ENCODE data around the gene PPP1R11. TPM values are rescaled to one million over a fixed set of nuclear protein-coding genes. Genes with fewer than 3 reads are reported as not detected.
A peak's percentile ranks its signal among the peaks of the same experiment; 100 is the strongest.

Gene PPP1R11
- total RNA-seq, 4 donors from 2014 or later = 55.3 to 276 (median 79.1) TPM

- Histone ChIP-seq H3K36me3 (peaks cover 0 to 11% (median 0%) of the 10 kb centered on the region in 4 donors), H3K27ac (peak overlapping the region; percentile 91 to 95 (median 94)), H3K4me1 (peaks cover 13 to 49% (median 22%) of the 10 kb centered on the region in 4 donors), H3K9me3 (no peaks in the 10 kb centered on the region), H3K27me3 (no peaks in the 10 kb centered on the region), H3K4me3 (peak overlapping the region; percentile 56 to 87 (median 69))
- TF ChIP-seq POLR2A (IDR thresholded peaks at IDR 0.05) = no peak
- no peak for TF ChIP-seq EP300 (IDR thresholded peaks at IDR 0.05; ENCODE audit: low read depth)
- no peak for TF ChIP-seq POLR2AphosphoS5 (IDR thresholded peaks at IDR 0.05)
- no peak for TF ChIP-seq CTCF (IDR thresholded peaks at IDR 0.05)
- intact Hi-C loops (cut with DNase I; ENCODE audit: low total_unique reads) (no loop called here), in situ Hi-C loops (cut with MboI; ENCODE audit: low pct_ligation_motif_present in 1 of 4, low pct_unique_long_range_greater_than_20kb in 1 of 4, low sequenced_read_pairs in 3 of 4) (no loop called here)
- DNase-seq = peak; percentile 45
- WGBS, 2 donors (ENCODE audit: low coverage in 1 of 2) = 24 to 37% methylated on average over 10 to 13 of the region's 13 CpGs
These were observed 5.0 kb upstream of the PPP1R11 start for GRCh38 chr6:30061858-30062458.

- intact Hi-C loops (cut with DNase I; ENCODE audit: low total_unique reads) = no loop called here
- in situ Hi-C loops (cut with MboI; ENCODE audit: low pct_ligation_motif_present in 1 of 4, low pct_unique_long_range_greater_than_20kb in 1 of 4, low sequenced_read_pairs in 3 of 4) = no loop called here
- Histone ChIP-seq H3K9me3 (no peaks in the 10 kb centered on the region), H3K27ac (peak overlapping the region; percentile 91 to 95 (median 94)), H3K36me3 (peaks cover 0 to 11% (median 0%) of the 10 kb centered on the region in 4 donors), H3K4me1 (peaks cover 13 to 51% (median 24%) of the 10 kb centered on the region in 4 donors), H3K4me3 (peak overlapping the region in 1 of 4 donors; percentile 76), H3K27me3 (no peaks in the 10 kb centered on the region)
- TF ChIP-seq EP300 (IDR thresholded peaks at IDR 0.05; ENCODE audit: low read depth) (no peak), CTCF (IDR thresholded peaks at IDR 0.05) (peak in 1 of 5 experiments; percentile 11)
- 79 to 82% methylated on average over 5 to 7 of the region's 7 CpGs for WGBS, 2 donors (ENCODE audit: low coverage in 1 of 2)
- DNase-seq = no peak
These were observed 4.4 kb upstream of the PPP1R11 start for GRCh38 chr6:30062471-30063178.

GRCh38 chr6:30063315-30063714, 3.7 kb upstream of the PPP1R11 start:
- TF ChIP-seq POLR2AphosphoS5 (IDR thresholded peaks at IDR 0.05) (no peak), EP300 (IDR thresholded peaks at IDR 0.05; ENCODE audit: low read depth) (no peak)
- intact Hi-C loops (cut with DNase I; ENCODE audit: low total_unique reads) = no loop called here
- H3K36me3 ChIP-seq = peaks cover 0 to 11% (median 0%) of the 10 kb centered on the region in 4 donors

GRCh38 chr6:30066082-30066481, 916 bp upstream of the PPP1R11 start:
- TF ChIP-seq POLR2A (IDR thresholded peaks at IDR 0.05) (no peak), POLR2AphosphoS5 (IDR thresholded peaks at IDR 0.05) (no peak)
- H3K4me1 ChIP-seq = peaks cover 13 to 51% (median 24%) of the 10 kb centered on the region in 4 donors
- in situ Hi-C loops (cut with MboI; ENCODE audit: low pct_ligation_motif_present in 1 of 4, low pct_unique_long_range_greater_than_20kb in 1 of 4, low sequenced_read_pairs in 3 of 4) (no loop called here), intact Hi-C loops (cut with DNase I; ENCODE audit: low total_unique reads) (no loop called here)
- WGBS, 2 donors (ENCODE audit: low coverage in 1 of 2) = 9 to 12% methylated on average over 4 of the region's 4 CpGs
- H3K9me3 ChIP-seq = no peaks in the 10 kb centered on the region
- peaks cover 9% of the 10 kb centered on the region for H3K27me3 ChIP-seq
- H3K4me3 ChIP-seq = peak overlapping the region in 3 of 4 donors; percentile 54 to 62 (median 59)
- H3K36me3 ChIP-seq = peaks cover 0 to 11% (median 5%) of the 10 kb centered on the region in 4 donors
- DNase-seq = no peak
- H3K27ac ChIP-seq = peak overlapping the region; percentile 87 to 91 (median 90)

More at GRCh38 chr6:30063315-30063714, 3.7 kb upstream of the PPP1R11 start:
- 85 to 100% methylated on average over 2 of the region's 2 CpGs for WGBS, 2 donors (ENCODE audit: low coverage in 1 of 2)
- Histone ChIP-seq H3K9me3 (no peaks in the 10 kb centered on the region), H3K27ac (no peak overlapping the region), H3K27me3 (no peaks in the 10 kb centered on the region), H3K4me1 (peaks cover 20 to 58% (median 29%) of the 10 kb centered on the region in 4 donors), H3K4me3 (no peak overlapping the region)
- in situ Hi-C loops (cut with MboI; ENCODE audit: low pct_ligation_motif_present in 1 of 4, low pct_unique_long_range_greater_than_20kb in 1 of 4, low sequenced_read_pairs in 3 of 4) = no loop called here
- DNase-seq = no peak

- no peak for DNase-seq
- Histone ChIP-seq H3K27me3 (peaks cover 24% of the 10 kb centered on the region), H3K36me3 (peaks cover 0 to 11% (median 5%) of the 10 kb centered on the region in 4 donors), H3K27ac (peak overlapping the region; percentile 87 to 91 (median 90)), H3K4me3 (peak overlapping the region; percentile 54 to 62 (median 59)), H3K4me1 (peaks cover 13 to 47% (median 24%) of the 10 kb centered on the region in 4 donors), H3K9me3 (no peaks in the 10 kb centered on the region)
- intact Hi-C loops (cut with DNase I; ENCODE audit: low total_unique reads) = no loop called here
- TF ChIP-seq CTCF (IDR thresholded peaks at IDR 0.05) (no peak), POLR2AphosphoS5 (IDR thresholded peaks at IDR 0.05) (no peak), POLR2A (IDR thresholded peaks at IDR 0.05) (no peak), EP300 (IDR thresholded peaks at IDR 0.05; ENCODE audit: low read depth) (no peak)
- in situ Hi-C loops (cut with MboI; ENCODE audit: low pct_ligation_motif_present in 1 of 4, low pct_unique_long_range_greater_than_20kb in 1 of 4, low sequenced_read_pairs in 3 of 4) = no loop called here
- 11 to 12% methylated on average over 7 to 8 of the region's 8 CpGs for WGBS, 2 donors (ENCODE audit: low coverage in 1 of 2)
These were observed 602 bp downstream of the PPP1R11 start for GRCh38 chr6:30067460-30068139.
